ENCODE data around the gene TIRAP.

Gene TIRAP

DNA sequence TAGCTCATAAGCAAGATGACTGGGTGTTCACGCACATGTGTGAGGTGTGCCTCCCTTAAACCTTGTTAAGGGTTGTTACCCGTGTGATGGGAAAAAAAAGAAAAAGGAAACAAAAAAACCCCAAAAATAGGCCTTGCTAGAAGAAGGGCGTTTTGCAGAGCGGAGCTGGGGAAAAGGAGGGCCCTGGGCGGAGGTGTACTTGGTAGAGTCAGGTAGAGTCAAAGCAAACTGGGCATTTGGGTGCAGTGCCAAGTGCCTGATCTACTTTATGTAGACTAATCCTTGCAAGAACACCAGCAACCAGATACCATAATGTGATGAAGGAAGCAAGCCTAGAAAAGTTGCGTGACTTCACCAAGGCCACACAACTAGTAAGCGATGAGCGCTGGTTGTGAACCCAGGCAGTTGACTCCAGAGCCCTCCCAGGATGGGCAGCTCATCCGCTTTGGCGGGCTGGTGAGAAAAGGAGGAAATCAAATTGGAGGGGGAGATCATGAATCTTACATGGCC is 1.2 kb upstream of the TIRAP start:
- DNase-seq (ENCODE audit: low read depth, low spot score) = no peak
- no peak overlapping the region for H3K27ac ChIP-seq (ENCODE audit: low read length)
- peaks cover 3% of the 10 kb centered on the region; the same call in 1 of the 2 replicates for H3K4me1 ChIP-seq (ENCODE audit: control insufficient read depth, insufficient read depth, low read length)
- H3K27me3 ChIP-seq (ENCODE audit: control insufficient read depth, insufficient read depth, low read length) = no peaks in the 10 kb centered on the region
- WGBS (ENCODE audit: insufficient coverage, insufficient read length) = no CpG with 5 or more reads among the region's 10 CpGs
- H3K9me3 ChIP-seq (ENCODE audit: control insufficient read depth, insufficient read depth, low read length) = no peaks in the 10 kb centered on the region
- peaks cover 3% of the 10 kb centered on the region; the same call in 1 of the 2 replicates for H3K36me3 ChIP-seq (ENCODE audit: control insufficient read depth, insufficient read depth, low read length)
- H3K4me3 ChIP-seq (ENCODE audit: low read length) = no peak overlapping the region

- peaks cover 3% of the 10 kb centered on the region; the same call in 1 of the 2 replicates for H3K4me1 ChIP-seq (ENCODE audit: control insufficient read depth, insufficient read depth, low read length)
- no CpG with 5 or more reads among the region's 15 CpGs for WGBS (ENCODE audit: insufficient coverage, insufficient read length)
- H3K9me3 ChIP-seq (ENCODE audit: control insufficient read depth, insufficient read depth, low read length) = no peaks in the 10 kb centered on the region
- peaks cover 3% of the 10 kb centered on the region; the same call in 1 of the 2 replicates for H3K36me3 ChIP-seq (ENCODE audit: control insufficient read depth, insufficient read depth, low read length)
- no peak for DNase-seq (ENCODE audit: low read depth, low spot score)
- peak overlapping the region; percentile 81; the same call in 1 of the 2 replicates for H3K4me3 ChIP-seq (ENCODE audit: low read length)
- H3K27me3 ChIP-seq (ENCODE audit: control insufficient read depth, insufficient read depth, low read length) = no peaks in the 10 kb centered on the region
- no peak overlapping the region for H3K27ac ChIP-seq (ENCODE audit: low read length)
These were observed 545 bp upstream of the TIRAP start for GRCh38 chr11:126282361-126282735.

DNA sequence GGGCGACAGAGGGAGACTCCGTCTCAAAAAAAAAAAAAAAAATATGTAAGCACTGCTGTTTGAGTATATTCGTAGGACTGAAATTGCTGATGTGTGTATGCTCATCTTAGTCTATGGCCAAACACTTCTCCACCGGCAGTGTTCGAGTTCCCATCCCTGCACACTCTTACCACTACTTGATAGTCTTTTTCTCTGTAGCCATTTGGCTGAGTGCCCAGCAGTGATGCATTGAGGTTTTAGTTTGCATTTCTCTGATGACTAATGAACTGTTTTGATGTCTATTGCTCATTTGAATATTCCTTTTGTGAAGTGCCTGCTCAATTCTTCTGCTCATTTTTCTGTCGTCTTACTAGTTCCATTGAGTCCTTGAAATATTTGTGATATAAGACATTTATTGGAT is 1.9 kb downstream of the TIRAP start:
- H3K4me1 ChIP-seq (ENCODE audit: control insufficient read depth, insufficient read depth, low read length) = peaks cover 3% of the 10 kb centered on the region; the same call in 1 of the 2 replicates
- H3K36me3 ChIP-seq (ENCODE audit: control insufficient read depth, insufficient read depth, low read length) = no peaks in the 10 kb centered on the region
- no peak overlapping the region for H3K27ac ChIP-seq (ENCODE audit: low read length)
- no peaks in the 10 kb centered on the region for H3K27me3 ChIP-seq (ENCODE audit: control insufficient read depth, insufficient read depth, low read length)
- no peak overlapping the region for H3K4me3 ChIP-seq (ENCODE audit: low read length)
- H3K9me3 ChIP-seq (ENCODE audit: control insufficient read depth, insufficient read depth, low read length) = no peaks in the 10 kb centered on the region
- no peak for DNase-seq (ENCODE audit: low read depth, low spot score)
- WGBS (ENCODE audit: insufficient coverage, insufficient read length) = no CpG with 5 or more reads among the region's 6 CpGs

GRCh38 chr11:126288237-126288636 is 5.3 kb downstream of the TIRAP start:
- Histone ChIP-seq H3K4me1 (ENCODE audit: control insufficient read depth, insufficient read depth, low read length) (peaks cover 2% of the 10 kb centered on the region; the same call in 1 of the 2 replicates), H3K27me3 (ENCODE audit: control insufficient read depth, insufficient read depth, low read length) (no peaks in the 10 kb centered on the region), H3K9me3 (ENCODE audit: control insufficient read depth, insufficient read depth, low read length) (no peaks in the 10 kb centered on the region), H3K4me3 (ENCODE audit: low read length) (no peak overlapping the region), H3K27ac (ENCODE audit: low read length) (no peak overlapping the region), H3K36me3 (ENCODE audit: control insufficient read depth, insufficient read depth, low read length) (0 out of 2 replicates have a peak, but pooled peaks cover 4% of the 10 kb centered on the region)
- no CpG with 5 or more reads among the region's 6 CpGs for WGBS (ENCODE audit: insufficient coverage, insufficient read length)
- DNase-seq (ENCODE audit: low read depth, low spot score) = no peak

- WGBS (ENCODE audit: insufficient coverage, insufficient read length) = no CpG with 5 or more reads among the region's 12 CpGs
- Histone ChIP-seq H3K4me3 (ENCODE audit: low read length) (no peak overlapping the region), H3K27me3 (ENCODE audit: control insufficient read depth, insufficient read depth, low read length) (no peaks in the 10 kb centered on the region), H3K36me3 (ENCODE audit: control insufficient read depth, insufficient read depth, low read length) (0 out of 2 replicates have a peak, but pooled peaks cover 4% of the 10 kb centered on the region), H3K27ac (ENCODE audit: low read length) (no peak overlapping the region), H3K4me1 (ENCODE audit: control insufficient read depth, insufficient read depth, low read length) (no peaks in the 10 kb centered on the region), H3K9me3 (ENCODE audit: control insufficient read depth, insufficient read depth, low read length) (no peaks in the 10 kb centered on the region)
- no peak for DNase-seq (ENCODE audit: low read depth, low spot score)
These were observed 8.0 kb downstream of the TIRAP start for GRCh38 chr11:126290887-126291286.

DNA sequence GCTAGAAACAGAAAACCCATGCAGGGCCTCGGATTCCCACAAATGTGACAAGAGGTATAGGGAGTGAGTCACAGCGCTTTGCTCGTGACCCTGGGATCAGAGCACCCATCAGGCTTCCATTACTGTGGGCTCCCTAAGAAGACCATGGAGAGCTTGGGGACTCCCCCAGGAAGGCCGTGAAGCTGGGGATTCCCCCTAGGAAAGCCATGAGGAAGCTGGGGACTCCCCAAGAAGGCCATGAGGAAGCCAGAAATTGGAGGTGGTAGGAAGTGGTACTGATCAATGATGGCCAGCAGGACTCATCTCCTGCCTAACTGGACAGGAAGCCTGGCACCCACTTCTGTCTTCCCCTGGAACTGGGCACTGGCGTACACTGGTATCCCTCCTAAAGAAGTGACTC is 10.8 kb downstream of the TIRAP start:
- Histone ChIP-seq H3K4me1 (ENCODE audit: control insufficient read depth, insufficient read depth, low read length) (no peaks in the 10 kb centered on the region), H3K27ac (ENCODE audit: low read length) (no peak overlapping the region), H3K36me3 (ENCODE audit: control insufficient read depth, insufficient read depth, low read length) (0 out of 2 replicates have a peak, but pooled peaks cover 4% of the 10 kb centered on the region), H3K4me3 (ENCODE audit: low read length) (no peak overlapping the region), H3K9me3 (ENCODE audit: control insufficient read depth, insufficient read depth, low read length) (no peaks in the 10 kb centered on the region), H3K27me3 (ENCODE audit: control insufficient read depth, insufficient read depth, low read length) (no peaks in the 10 kb centered on the region)
- no peak for DNase-seq (ENCODE audit: low read depth, low spot score)
- no CpG with 5 or more reads among the region's 5 CpGs for whole genome bisulfite sequencing (ENCODE audit: insufficient coverage, insufficient read length)

- no peak for DNase-seq (ENCODE audit: low read depth, low spot score)
- Histone ChIP-seq H3K4me1 (ENCODE audit: control insufficient read depth, insufficient read depth, low read length) (no peaks in the 10 kb centered on the region), H3K27ac (ENCODE audit: low read length) (no peak overlapping the region), H3K9me3 (ENCODE audit: control insufficient read depth, insufficient read depth, low read length) (no peaks in the 10 kb centered on the region), H3K36me3 (ENCODE audit: control insufficient read depth, insufficient read depth, low read length) (0 out of 2 replicates have a peak, but pooled peaks cover 4% of the 10 kb centered on the region), H3K27me3 (ENCODE audit: control insufficient read depth, insufficient read depth, low read length) (no peaks in the 10 kb centered on the region), H3K4me3 (ENCODE audit: low read length) (no peak overlapping the region)
- no CpG with 5 or more reads among the region's 2 CpGs for WGBS (ENCODE audit: insufficient coverage, insufficient read length)
These were observed 14.1 kb downstream of the TIRAP start for GRCh38 chr11:126297004-126297403.

- no CpG with 5 or more reads among the region's 61 CpGs for WGBS (ENCODE audit: insufficient coverage, insufficient read length)
- H3K27me3 ChIP-seq (ENCODE audit: control insufficient read depth, insufficient read depth, low read length) = no peaks in the 10 kb centered on the region
- H3K36me3 ChIP-seq (ENCODE audit: control insufficient read depth, insufficient read depth, low read length) = no peaks in the 10 kb centered on the region
- peak; percentile 74 for DNase-seq (ENCODE audit: low read depth, low spot score)
- no peak within 1 kb of the TSS for H3K27ac ChIP-seq (ENCODE audit: low read length)
- peak within 1 kb of the TSS; percentile 88 for H3K4me3 ChIP-seq (ENCODE audit: low read length)
- no peaks in the 10 kb centered on the region for H3K9me3 ChIP-seq (ENCODE audit: control insufficient read depth, insufficient read depth, low read length)
- peaks cover 2% of the 10 kb centered on the region; the same call in 1 of the 2 replicates for H3K4me1 ChIP-seq (ENCODE audit: control insufficient read depth, insufficient read depth, low read length)
These were observed 20.9 kb downstream of the TIRAP start, which contains the start of gene DCPS for GRCh38 chr11:126303623-126304456. Gene DCPS (plus strand): TSS chr11:126304060. CDS start chr11:126304081, 21 bp downstream.

GRCh38 chr11:126304457-126305075 is 21.7 kb downstream of the TIRAP start:
- no peak overlapping the region for H3K27ac ChIP-seq (ENCODE audit: low read length)

GRCh38 chr11:126305699-126306098 is 22.8 kb downstream of the TIRAP start:
- Histone ChIP-seq H3K4me1 (ENCODE audit: control insufficient read depth, insufficient read depth, low read length) (peaks cover 2% of the 10 kb centered on the region; the same call in 1 of the 2 replicates), H3K27me3 (ENCODE audit: control insufficient read depth, insufficient read depth, low read length) (no peaks in the 10 kb centered on the region), H3K9me3 (ENCODE audit: control insufficient read depth, insufficient read depth, low read length) (no peaks in the 10 kb centered on the region), H3K4me3 (ENCODE audit: low read length) (no peak overlapping the region), H3K36me3 (ENCODE audit: control insufficient read depth, insufficient read depth, low read length) (0 out of 2 replicates have a peak, but pooled peaks cover 2% of the 10 kb centered on the region), H3K27ac (ENCODE audit: low read length) (no peak overlapping the region)
- no CpG with 5 or more reads among the region's 4 CpGs for WGBS (ENCODE audit: insufficient coverage, insufficient read length)
- no peak for DNase-seq (ENCODE audit: low read depth, low spot score)

More at GRCh38 chr11:126304457-126305075, 21.7 kb downstream of the TIRAP start:
- peaks cover 2% of the 10 kb centered on the region; the same call in 1 of the 2 replicates for H3K4me1 ChIP-seq (ENCODE audit: control insufficient read depth, insufficient read depth, low read length)
- no peaks in the 10 kb centered on the region for H3K36me3 ChIP-seq (ENCODE audit: control insufficient read depth, insufficient read depth, low read length)
- no CpG with 5 or more reads among the region's 12 CpGs for WGBS (ENCODE audit: insufficient coverage, insufficient read length)
- no peaks in the 10 kb centered on the region for H3K27me3 ChIP-seq (ENCODE audit: control insufficient read depth, insufficient read depth, low read length)
- H3K4me3 ChIP-seq (ENCODE audit: low read length) = peak overlapping the region; percentile 88; the same call in 1 of the 2 replicates
- no peaks in the 10 kb centered on the region for H3K9me3 ChIP-seq (ENCODE audit: control insufficient read depth, insufficient read depth, low read length)
- no peak for DNase-seq (ENCODE audit: low read depth, low spot score)

Data from iPS DF 6.9 (cell line).